ENCODE results near the gene PDILT. TPM values are rescaled to one million over a fixed set of nuclear protein-coding genes. Genes with fewer than 3 reads are reported as not detected.

PDILT gene
- total and polyA plus RNA-seq, 9 of the 15 experiments (the other 6 are each of a cell fraction or from before 2014, with no cell fraction given) = not detected

DNA sequence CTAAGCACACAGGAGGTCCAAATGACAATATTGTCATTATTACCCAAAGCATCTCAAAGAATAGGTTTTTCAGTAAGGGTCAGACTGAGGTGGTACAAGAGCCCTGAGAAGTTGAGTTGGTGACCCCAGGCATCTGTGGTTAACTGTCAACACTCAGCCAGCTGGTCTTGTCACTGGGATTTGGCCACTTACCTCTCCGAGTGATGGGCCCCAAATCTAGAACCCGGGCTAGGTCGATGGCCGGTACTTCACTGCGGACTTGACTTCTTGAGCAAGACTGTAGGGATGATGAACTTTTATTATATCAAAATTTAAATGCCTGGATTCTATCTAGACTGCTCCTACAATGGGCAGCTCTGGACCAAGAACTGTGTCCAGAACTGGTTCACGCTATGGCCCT is 88.8 kb downstream of the PDILT start (continued):
- TF ChIP-seq, protein P1, sequence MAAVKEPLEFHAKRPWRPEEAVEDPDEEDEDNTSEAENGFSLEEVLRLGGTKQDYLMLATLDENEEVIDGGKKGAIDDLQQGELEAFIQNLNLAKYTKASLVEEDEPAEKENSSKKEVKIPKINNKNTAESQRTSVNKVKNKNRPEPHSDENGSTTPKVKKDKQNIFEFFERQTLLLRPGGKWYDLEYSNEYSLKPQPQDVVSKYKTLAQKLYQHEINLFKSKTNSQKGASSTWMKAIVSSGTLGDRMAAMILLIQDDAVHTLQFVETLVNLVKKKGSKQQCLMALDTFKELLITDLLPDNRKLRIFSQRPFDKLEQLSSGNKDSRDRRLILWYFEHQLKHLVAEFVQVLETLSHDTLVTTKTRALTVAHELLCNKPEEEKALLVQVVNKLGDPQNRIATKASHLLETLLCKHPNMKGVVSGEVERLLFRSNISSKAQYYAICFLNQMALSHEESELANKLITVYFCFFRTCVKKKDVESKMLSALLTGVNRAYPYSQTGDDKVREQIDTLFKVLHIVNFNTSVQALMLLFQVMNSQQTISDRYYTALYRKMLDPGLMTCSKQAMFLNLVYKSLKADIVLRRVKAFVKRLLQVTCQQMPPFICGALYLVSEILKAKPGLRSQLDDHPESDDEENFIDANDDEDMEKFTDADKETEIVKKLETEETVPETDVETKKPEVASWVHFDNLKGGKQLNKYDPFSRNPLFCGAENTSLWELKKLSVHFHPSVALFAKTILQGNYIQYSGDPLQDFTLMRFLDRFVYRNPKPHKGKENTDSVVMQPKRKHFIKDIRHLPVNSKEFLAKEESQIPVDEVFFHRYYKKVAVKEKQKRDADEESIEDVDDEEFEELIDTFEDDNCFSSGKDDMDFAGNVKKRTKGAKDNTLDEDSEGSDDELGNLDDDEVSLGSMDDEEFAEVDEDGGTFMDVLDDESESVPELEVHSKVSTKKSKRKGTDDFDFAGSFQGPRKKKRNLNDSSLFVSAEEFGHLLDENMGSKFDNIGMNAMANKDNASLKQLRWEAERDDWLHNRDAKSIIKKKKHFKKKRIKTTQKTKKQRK (IDR thresholded peaks at IDR 0.05; ENCODE audit: borderline replicate concordance, low read depth, low read length) = no peak

DNA sequence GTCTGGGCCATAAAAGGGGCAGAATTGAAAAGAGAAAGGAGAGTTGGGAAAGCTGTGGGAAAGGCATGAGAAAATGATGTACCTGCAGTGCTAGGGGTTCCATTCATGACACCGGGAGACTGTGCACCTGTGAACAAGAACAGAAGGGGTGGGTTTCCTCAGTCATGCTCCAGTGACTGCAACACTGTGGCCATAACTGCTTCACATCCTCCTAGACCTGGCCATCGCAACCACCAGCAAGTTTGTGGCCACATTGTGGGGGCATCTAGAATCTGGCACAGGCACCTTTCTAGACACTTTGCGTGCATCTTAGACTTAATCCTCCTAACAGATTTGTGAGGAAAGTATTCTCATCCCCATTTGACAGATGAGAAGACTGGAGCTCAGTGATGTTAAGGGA is 90.0 kb downstream of the PDILT start:
- no peak overlapping the region for H3K4me2 ChIP-seq (ENCODE audit: insufficient read depth, low read length)
- in situ Hi-C loops (cut with MboI) (no loop called here), intact Hi-C loops (cut with micrococcal nuclease) (no loop called here)
- no peaks in the 10 kb centered on the region for H3K9me1 ChIP-seq (ENCODE audit: control insufficient read depth, insufficient read depth, low read length)
- peaks cover 3% of the 10 kb centered on the region; the same call in 1 of the 2 replicates for H4K20me1 ChIP-seq (replicated peaks; ENCODE audit: control insufficient read depth, insufficient read depth, low read length)
- POLR2A ChIA-PET = interaction anchor here (0.5 kb wide), 1 partner anchor 97 kb away, joined by 3 read pairs; no protein-coding TSS in a partner anchor
- FAIRE-seq (no peak), DNase-seq (ENCODE audit: extremely low read depth in 1 of 4, low spot score in 3 of 4) (no peak), ATAC-seq (no peak)
- no peaks in the 10 kb centered on the region for H3K9me3 ChIP-seq (replicated peaks; ENCODE audit: control insufficient read depth, insufficient read depth, low read depth, low read length)
- no peak overlapping the region for H3K27ac ChIP-seq (ENCODE audit: extremely low read depth, low read depth, low read length)
- H3K36me3 ChIP-seq (ENCODE audit: control insufficient read depth, insufficient read depth, low read length) = no peaks in the 10 kb centered on the region
- 0% methylated on average over 3 of the region's 3 CpGs for WGBS (ENCODE audit: insufficient coverage, low coverage, missing lambda C conversion rate)
- CTCF ChIA-PET (ENCODE audit: low intra/inter-chr PET ratio) = no interaction called here
- no peak overlapping the region for H3K4me3 ChIP-seq
- H3K27me3 ChIP-seq (ENCODE audit: control insufficient read depth in 2 of 2, insufficient read depth in 2 of 2, low read length in 2 of 2) = no peaks in the 10 kb centered on the region
- H2AFZ ChIP-seq (ENCODE audit: low read depth, low read length) = no peak overlapping the region
- no peaks in the 10 kb centered on the region for H3K79me2 ChIP-seq (ENCODE audit: control insufficient read depth, insufficient read depth, low read length)
- no peak overlapping the region for H3K9ac ChIP-seq (ENCODE audit: insufficient read depth in 1 of 2, low read depth in 2 of 2, low read length in 2 of 2)
- no peaks in the 10 kb centered on the region for H3K4me1 ChIP-seq (replicated peaks in 1 of 2; ENCODE audit: control insufficient read depth in 2 of 2, insufficient read depth in 2 of 2, low read length in 2 of 2)
- no peak for TF ChIP-seq ATF7 (IDR thresholded peaks at IDR 0.05)
- TF ChIP-seq ZNF41 (CRISPR knock-in tag; conservative IDR thresholded peaks at IDR 0.05) = no peak
- no peak for TF ChIP-seq NR2C2 (CRISPR knock-in tag; IDR thresholded peaks at IDR 0.05)
- TF ChIP-seq NR2C2 (tag; IDR thresholded peaks at IDR 0.05) = no peak
- no peak for TF ChIP-seq XRCC3 (IDR thresholded peaks at IDR 0.05)
- TF ChIP-seq, protein P2, sequence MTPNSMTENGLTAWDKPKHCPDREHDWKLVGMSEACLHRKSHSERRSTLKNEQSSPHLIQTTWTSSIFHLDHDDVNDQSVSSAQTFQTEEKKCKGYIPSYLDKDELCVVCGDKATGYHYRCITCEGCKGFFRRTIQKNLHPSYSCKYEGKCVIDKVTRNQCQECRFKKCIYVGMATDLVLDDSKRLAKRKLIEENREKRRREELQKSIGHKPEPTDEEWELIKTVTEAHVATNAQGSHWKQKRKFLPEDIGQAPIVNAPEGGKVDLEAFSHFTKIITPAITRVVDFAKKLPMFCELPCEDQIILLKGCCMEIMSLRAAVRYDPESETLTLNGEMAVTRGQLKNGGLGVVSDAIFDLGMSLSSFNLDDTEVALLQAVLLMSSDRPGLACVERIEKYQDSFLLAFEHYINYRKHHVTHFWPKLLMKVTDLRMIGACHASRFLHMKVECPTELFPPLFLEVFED (CRISPR knock-in tag; conservative IDR thresholded peaks at IDR 0.05) = no peak
- no peak for TF ChIP-seq EP300 (IDR thresholded peaks at IDR 0.05; ENCODE audit: low read length)
- TF ChIP-seq, protein P3, sequence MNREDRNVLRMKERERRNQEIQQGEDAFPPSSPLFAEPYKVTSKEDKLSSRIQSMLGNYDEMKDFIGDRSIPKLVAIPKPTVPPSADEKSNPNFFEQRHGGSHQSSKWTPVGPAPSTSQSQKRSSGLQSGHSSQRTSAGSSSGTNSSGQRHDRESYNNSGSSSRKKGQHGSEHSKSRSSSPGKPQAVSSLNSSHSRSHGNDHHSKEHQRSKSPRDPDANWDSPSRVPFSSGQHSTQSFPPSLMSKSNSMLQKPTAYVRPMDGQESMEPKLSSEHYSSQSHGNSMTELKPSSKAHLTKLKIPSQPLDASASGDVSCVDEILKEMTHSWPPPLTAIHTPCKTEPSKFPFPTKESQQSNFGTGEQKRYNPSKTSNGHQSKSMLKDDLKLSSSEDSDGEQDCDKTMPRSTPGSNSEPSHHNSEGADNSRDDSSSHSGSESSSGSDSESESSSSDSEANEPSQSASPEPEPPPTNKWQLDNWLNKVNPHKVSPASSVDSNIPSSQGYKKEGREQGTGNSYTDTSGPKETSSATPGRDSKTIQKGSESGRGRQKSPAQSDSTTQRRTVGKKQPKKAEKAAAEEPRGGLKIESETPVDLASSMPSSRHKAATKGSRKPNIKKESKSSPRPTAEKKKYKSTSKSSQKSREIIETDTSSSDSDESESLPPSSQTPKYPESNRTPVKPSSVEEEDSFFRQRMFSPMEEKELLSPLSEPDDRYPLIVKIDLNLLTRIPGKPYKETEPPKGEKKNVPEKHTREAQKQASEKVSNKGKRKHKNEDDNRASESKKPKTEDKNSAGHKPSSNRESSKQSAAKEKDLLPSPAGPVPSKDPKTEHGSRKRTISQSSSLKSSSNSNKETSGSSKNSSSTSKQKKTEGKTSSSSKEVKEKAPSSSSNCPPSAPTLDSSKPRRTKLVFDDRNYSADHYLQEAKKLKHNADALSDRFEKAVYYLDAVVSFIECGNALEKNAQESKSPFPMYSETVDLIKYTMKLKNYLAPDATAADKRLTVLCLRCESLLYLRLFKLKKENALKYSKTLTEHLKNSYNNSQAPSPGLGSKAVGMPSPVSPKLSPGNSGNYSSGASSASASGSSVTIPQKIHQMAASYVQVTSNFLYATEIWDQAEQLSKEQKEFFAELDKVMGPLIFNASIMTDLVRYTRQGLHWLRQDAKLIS (CRISPR knock-in tag; IDR thresholded peaks at IDR 0.05) = no peak
- TF ChIP-seq ESRRB (CRISPR knock-in tag; IDR thresholded peaks at IDR 0.05; ENCODE audit: borderline replicate concordance) = no peak
- no peak for TF ChIP-seq PRPF4 (IDR thresholded peaks at IDR 0.05; ENCODE audit: insufficient read depth, low read depth, low read length, poor library complexity, severe bottlenecking)
- no peak for TF ChIP-seq ZNF583 (CRISPR knock-in tag; IDR thresholded peaks at IDR 0.05)
- BruUV-seq (replicated peaks) = no TSS peak
